Measurements from ENCODE around the gene MUC13.

- no peak for TF ChIP-seq CTCF (IDR thresholded peaks at IDR 0.05)
- no peak for TF ChIP-seq POLR2A (IDR thresholded peaks at IDR 0.05; ENCODE audit: low read length)
Observed at GRCh38 chr3:124896824-124897526, 37.6 kb downstream of the MUC13 start.
